ENCODE data around the gene CERK.

DNA sequence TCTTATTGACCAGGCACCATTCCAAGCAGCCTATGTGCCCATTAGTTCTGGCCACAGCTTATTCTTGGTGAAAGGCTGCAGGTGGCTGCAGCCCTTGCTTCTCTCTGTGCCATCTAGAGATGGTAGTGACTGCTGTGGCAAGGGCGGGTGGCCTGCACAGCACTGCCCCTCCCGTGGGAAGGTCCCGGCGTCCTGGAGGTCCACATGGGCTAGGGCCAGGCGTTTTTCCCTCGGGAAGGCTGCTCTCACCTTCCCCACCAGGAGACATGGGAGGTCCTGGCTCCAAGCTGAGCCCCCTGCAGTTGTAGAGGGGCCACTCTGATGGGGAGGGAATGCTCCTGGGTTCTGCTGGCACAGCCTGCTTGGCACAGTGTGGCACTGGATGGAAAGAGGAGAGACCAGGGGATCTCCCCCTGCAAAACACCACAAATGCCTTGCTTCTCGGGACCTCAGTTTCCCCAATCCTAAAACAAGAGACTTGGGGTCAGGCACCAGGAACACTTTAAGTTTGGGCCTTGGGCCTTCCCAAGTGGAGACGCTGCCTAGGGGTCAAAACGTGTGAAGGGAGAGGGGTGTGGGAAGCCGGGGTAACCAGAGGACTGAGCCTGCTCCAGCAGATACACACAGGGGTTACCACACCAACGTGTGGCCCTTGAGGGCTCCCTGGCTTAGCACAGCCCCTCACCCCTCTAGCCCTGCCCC is 14.4 kb upstream of the CERK start:
- TF ChIP-seq, protein P1, sequence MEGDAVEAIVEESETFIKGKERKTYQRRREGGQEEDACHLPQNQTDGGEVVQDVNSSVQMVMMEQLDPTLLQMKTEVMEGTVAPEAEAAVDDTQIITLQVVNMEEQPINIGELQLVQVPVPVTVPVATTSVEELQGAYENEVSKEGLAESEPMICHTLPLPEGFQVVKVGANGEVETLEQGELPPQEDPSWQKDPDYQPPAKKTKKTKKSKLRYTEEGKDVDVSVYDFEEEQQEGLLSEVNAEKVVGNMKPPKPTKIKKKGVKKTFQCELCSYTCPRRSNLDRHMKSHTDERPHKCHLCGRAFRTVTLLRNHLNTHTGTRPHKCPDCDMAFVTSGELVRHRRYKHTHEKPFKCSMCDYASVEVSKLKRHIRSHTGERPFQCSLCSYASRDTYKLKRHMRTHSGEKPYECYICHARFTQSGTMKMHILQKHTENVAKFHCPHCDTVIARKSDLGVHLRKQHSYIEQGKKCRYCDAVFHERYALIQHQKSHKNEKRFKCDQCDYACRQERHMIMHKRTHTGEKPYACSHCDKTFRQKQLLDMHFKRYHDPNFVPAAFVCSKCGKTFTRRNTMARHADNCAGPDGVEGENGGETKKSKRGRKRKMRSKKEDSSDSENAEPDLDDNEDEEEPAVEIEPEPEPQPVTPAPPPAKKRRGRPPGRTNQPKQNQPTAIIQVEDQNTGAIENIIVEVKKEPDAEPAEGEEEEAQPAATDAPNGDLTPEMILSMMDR (IDR thresholded peaks at IDR 0.05; ENCODE audit: low read depth, low read length, missing input control): no peak
- no peak for TF ChIP-seq TAF1 (conservative IDR thresholded peaks at IDR 0.05)
- TF ChIP-seq, protein P2, sequence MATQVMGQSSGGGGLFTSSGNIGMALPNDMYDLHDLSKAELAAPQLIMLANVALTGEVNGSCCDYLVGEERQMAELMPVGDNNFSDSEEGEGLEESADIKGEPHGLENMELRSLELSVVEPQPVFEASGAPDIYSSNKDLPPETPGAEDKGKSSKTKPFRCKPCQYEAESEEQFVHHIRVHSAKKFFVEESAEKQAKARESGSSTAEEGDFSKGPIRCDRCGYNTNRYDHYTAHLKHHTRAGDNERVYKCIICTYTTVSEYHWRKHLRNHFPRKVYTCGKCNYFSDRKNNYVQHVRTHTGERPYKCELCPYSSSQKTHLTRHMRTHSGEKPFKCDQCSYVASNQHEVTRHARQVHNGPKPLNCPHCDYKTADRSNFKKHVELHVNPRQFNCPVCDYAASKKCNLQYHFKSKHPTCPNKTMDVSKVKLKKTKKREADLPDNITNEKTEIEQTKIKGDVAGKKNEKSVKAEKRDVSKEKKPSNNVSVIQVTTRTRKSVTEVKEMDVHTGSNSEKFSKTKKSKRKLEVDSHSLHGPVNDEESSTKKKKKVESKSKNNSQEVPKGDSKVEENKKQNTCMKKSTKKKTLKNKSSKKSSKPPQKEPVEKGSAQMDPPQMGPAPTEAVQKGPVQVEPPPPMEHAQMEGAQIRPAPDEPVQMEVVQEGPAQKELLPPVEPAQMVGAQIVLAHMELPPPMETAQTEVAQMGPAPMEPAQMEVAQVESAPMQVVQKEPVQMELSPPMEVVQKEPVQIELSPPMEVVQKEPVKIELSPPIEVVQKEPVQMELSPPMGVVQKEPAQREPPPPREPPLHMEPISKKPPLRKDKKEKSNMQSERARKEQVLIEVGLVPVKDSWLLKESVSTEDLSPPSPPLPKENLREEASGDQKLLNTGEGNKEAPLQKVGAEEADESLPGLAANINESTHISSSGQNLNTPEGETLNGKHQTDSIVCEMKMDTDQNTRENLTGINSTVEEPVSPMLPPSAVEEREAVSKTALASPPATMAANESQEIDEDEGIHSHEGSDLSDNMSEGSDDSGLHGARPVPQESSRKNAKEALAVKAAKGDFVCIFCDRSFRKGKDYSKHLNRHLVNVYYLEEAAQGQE (IDR thresholded peaks at IDR 0.05): no peak
- TF ChIP-seq EGR1 (IDR thresholded peaks at IDR 0.05; ENCODE audit: low read depth in 2 of 2): no peak
